ENCODE data around the gene ST6GAL2.

GRCh38 chr2:106885971-106886915, at the start of gene ST6GAL2:
- TF ChIP-seq HMGXB4 (CRISPR knock-in tag; IDR thresholded peaks at IDR 0.05) (peak; percentile 82), ATF2 (CRISPR knock-in tag; IDR thresholded peaks at IDR 0.05; ENCODE audit: borderline replicate concordance, low read depth) (no peak), TCF7 (CRISPR knock-in tag; IDR thresholded peaks at IDR 0.05; ENCODE audit: low read depth) (no peak)
- TF ChIP-seq, protein P1, sequence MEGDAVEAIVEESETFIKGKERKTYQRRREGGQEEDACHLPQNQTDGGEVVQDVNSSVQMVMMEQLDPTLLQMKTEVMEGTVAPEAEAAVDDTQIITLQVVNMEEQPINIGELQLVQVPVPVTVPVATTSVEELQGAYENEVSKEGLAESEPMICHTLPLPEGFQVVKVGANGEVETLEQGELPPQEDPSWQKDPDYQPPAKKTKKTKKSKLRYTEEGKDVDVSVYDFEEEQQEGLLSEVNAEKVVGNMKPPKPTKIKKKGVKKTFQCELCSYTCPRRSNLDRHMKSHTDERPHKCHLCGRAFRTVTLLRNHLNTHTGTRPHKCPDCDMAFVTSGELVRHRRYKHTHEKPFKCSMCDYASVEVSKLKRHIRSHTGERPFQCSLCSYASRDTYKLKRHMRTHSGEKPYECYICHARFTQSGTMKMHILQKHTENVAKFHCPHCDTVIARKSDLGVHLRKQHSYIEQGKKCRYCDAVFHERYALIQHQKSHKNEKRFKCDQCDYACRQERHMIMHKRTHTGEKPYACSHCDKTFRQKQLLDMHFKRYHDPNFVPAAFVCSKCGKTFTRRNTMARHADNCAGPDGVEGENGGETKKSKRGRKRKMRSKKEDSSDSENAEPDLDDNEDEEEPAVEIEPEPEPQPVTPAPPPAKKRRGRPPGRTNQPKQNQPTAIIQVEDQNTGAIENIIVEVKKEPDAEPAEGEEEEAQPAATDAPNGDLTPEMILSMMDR (IDR thresholded peaks at IDR 0.05): no peak
- TF ChIP-seq, protein P2, sequence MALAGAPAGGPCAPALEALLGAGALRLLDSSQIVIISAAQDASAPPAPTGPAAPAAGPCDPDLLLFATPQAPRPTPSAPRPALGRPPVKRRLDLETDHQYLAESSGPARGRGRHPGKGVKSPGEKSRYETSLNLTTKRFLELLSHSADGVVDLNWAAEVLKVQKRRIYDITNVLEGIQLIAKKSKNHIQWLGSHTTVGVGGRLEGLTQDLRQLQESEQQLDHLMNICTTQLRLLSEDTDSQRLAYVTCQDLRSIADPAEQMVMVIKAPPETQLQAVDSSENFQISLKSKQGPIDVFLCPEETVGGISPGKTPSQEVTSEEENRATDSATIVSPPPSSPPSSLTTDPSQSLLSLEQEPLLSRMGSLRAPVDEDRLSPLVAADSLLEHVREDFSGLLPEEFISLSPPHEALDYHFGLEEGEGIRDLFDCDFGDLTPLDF (CRISPR knock-in tag; IDR thresholded peaks at IDR 0.05): 0 out of 2 replicates have a peak, but pooled peaks have one; percentile 79

All from WTC11 (cell line).